ENCODE measurements around the gene NXT1.

Gene NXT1

DNA sequence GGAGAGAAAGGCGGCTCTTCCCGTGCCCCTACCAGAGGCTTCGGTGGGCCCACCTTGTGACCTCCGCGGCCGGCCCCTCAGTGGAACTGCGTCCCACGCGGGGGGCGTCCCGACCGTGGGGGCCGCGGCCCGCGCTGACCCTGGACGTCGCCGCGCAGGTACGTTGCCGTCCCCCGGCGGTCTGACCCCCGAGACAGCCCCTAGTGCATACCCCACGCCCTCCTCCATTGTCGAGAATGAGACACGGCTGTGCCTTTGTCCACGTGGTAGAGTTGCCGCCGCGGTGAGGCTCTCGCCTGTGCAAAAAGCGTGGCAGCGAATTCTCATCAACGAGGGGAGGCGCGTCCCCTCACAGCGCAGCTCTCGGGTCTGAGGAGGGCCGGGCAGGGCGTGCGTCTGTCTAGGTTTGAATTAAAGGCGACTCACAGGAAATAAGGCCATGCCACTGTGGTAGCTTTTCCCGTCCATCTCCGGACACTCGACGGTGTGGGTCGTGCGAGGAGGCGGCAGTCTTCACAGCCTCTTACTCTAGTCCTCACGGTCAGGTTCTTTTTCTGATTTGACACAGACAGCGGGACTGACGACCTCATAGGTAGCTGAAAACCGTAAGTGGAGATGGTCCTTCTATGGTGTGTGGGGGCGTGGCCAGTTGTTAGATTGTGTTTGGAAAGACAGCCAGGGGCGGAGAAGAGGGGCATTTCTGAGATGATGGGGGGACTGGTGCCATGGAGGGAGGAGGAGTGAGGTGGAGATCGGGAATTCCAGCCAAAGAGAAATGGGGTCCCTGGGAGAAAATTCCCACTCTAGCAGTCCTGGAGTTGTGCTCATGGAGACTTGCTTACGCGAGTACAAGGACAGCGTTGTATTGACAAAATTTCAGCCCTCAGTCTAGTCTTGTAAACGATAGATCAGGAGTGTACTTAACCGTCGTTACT is 580 bp downstream of the NXT1 start:
- in situ Hi-C loops (cut with HindIII; ENCODE audit: low pct_ligation_motif_present, low pct_unique_long_range_greater_than_20kb, low sequenced_read_pairs), result no loop called here
- DNase-seq, result peak; percentile 40

DNA sequence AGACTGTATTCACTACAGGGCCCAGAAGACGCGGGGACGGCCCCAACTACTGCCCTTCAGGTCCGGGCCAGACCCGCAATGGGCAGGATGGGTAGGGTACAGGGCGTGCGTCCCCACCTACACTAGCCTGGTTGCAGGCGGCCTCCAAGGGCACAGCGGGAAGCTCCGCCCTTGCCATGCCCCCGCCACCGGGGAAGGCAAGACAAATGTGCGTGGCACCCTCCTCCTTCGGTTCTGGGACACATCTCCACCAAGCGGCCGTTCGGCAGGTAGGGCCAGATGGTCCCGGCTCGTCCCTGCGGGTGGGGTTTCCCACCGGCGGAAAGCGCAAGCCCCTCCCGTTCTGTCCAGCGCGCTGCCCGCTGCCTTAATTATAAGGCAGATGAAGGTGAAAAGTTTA is 5.6 kb downstream of the NXT1 start:
- no peak for DNase-seq
- in situ Hi-C loops (cut with HindIII; ENCODE audit: low pct_ligation_motif_present, low pct_unique_long_range_greater_than_20kb, low sequenced_read_pairs), result no loop called here

DNA sequence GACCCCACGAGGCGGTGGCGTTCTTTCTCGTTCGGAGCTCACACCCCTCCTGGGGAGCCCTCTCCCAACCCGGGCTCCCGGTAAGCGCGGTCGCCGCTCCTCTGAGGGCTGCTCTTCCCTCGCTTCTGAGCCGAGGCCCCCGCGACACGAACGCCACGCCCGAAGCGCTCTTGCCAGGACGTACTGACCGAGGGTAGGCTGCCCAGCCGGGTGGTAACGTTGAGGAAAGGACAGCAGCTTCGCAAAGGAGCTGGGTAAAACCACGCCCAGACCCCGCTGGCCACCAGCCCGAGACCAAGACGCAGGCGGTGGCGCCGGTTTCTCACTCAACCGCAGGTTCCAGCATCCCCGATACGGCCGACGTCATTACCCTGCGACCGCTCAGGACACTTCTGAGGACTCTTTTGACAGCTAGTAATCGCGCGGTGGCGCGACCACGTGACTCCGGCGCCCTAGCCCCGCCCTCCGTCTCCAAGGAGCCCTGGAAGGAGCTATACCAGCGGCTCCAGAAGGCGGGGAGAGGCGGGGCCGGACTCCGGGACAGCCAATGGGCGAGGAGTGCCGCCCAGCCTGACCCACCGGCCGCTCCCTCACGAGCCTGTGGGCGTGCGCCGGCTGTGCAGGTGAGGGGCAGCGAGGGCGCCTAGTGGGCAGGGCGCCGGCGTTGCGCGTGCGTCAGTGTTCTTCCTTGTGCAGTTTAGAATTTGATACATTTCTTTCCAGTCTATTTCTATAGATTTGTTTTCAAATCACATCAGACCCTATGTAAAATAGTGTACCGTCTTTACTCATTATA is 7.4 kb downstream of the NXT1 start:
- DNase-seq, result peak; percentile 98
- in situ Hi-C loops (cut with HindIII; ENCODE audit: low pct_ligation_motif_present, low pct_unique_long_range_greater_than_20kb, low sequenced_read_pairs), result no loop called here

DNA sequence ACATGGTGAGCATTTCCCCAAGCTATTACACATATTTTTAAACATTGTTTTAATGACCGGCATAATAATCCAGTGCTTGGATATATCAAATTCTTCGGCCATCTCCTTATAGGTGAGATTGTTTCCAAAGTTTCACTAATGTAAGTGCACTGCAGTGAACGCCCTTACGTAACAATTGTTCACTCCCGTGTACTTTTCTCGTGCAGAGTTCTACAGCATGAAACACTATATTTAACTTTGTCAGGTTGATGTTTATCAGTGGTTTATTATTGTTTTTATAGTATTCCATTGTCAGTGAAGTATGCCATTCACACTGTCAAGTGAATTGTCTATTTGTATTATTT is 7.9 kb downstream of the NXT1 start:
- no peak for DNase-seq
- in situ Hi-C loops (cut with HindIII; ENCODE audit: low pct_ligation_motif_present, low pct_unique_long_range_greater_than_20kb, low sequenced_read_pairs), result no loop called here

DNA sequence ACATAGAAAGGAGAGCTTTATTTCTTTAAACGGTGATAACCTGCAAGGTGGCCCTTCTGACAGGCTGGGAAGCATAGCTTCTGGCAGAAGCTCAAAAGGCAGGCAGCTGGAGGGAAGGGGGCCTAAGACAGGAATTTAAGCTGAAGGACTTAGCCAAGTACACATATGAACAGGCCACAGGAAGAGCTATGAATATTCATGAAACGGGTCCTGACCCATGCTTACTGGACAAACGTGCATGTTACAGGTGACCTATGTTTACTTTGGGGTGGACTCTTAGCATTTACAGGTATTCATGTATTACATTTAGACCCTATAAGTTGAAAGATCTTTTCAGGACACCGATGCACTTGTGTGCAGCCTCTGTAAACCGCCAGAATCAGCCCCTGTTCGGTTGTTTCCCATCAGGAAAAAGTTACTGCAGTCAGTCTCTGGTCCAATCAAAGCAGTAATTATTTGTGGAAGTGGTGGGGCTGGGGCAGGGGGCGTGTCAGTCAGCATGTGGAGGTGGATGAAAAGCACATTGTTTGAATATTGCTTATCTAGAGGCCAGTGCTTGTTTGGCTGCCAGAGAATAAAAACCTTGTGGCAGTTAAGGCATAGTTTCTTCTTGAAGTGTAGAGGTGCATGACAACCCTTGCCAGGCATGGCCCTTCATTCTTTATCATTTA is 8.5 kb downstream of the NXT1 start:
- DNase-seq, result no peak
- in situ Hi-C loops (cut with HindIII; ENCODE audit: low pct_ligation_motif_present, low pct_unique_long_range_greater_than_20kb, low sequenced_read_pairs), result no loop called here

DNA sequence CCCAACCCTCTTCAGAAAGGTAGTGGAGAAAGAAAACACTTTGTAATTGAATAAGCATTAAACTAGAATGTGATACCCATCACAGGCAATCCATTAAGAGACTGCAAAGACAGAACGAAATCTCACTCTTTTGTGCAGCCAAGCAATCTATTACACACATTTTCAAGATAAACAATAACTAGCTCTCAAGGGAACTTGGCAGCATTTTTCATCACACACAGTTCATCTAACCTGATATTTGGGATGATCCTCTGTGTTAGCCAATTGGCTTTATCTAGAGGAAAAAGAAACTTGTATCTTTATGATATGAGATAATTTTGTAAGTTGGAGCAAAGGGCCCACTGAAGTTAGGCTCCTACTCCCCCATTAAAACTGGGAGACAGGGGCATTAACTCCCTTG is 9.9 kb downstream of the NXT1 start:
- peak; percentile 12 for DNase-seq
- in situ Hi-C loops (cut with HindIII; ENCODE audit: low pct_ligation_motif_present, low pct_unique_long_range_greater_than_20kb, low sequenced_read_pairs), result no loop called here

DNA sequence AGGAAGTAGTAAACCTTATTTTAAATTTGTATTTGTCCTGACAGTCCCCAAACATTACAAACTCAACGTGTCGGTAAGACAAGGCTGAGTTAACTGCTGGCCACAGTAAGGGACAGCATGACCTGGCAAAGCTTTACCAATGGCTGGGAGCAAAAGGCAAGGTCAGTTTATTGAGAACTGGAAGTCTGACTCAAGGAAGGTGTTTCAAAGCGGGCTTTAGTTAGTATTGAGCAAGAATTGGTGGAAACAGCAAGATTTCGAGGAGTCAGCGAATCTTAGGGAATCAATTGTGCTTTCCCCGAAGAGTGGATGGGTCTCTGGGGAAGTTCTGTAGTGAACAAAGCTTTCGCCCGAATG is 10.5 kb downstream of the NXT1 start:
- peak; percentile 25 for DNase-seq
- in situ Hi-C loops (cut with HindIII; ENCODE audit: low pct_ligation_motif_present, low pct_unique_long_range_greater_than_20kb, low sequenced_read_pairs), result no loop called here

DNA sequence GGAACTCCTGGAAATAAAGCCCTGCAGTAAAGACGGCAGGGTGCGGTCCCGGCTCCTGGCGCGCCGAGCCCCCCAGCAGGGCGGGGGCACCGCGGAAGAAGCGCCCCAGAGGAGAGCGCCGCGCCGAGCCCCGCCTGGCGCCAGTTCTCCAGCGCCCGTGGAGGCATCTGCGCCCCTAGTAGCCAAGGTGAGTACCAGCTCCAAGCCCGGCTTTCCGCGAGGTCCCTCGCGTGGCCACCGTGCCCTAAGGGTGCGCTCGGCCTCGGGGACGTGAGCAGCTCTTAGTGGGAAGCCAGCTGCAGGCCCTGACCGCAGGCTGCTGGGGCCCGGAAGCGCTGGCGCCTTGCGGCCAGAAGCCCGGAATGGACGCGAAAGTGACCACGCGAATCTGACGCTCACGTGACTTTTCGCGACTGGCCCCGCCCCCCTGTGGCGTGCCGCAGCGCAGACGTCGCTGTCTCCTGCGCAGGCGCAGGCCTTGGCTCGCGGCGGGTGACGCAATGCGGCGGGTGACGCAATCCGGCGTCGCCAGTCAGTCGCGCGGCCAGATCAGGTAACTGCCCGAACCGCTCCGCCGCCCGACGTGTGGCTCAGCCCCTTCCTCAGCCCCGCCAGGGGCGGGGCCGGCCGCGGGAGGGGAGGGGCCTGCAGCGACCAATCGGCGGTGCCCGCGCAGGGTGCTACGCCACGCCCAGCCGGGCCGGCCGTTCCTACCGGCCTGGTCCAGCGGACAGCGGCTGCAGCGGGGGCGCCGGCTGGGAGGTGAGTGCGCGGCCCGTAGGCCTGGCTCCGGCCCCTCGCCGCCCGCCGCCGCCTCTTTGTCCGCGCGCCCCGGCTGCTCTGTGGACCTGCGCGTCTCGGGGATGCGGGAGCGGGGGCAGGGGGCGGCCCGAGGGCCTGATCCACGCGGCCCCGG is 11.1 kb downstream of the NXT1 start, which contains the start of gene GZF1:
GZF1 (plus strand) TSS at position 707 of the 916 bp plus-strand sequence. CDS start 2,202 bp downstream, outside the sequence.
- peak; percentile 96 for DNase-seq
- in situ Hi-C loops (cut with HindIII; ENCODE audit: low pct_ligation_motif_present, low pct_unique_long_range_greater_than_20kb, low sequenced_read_pairs), result no loop called here

DNA sequence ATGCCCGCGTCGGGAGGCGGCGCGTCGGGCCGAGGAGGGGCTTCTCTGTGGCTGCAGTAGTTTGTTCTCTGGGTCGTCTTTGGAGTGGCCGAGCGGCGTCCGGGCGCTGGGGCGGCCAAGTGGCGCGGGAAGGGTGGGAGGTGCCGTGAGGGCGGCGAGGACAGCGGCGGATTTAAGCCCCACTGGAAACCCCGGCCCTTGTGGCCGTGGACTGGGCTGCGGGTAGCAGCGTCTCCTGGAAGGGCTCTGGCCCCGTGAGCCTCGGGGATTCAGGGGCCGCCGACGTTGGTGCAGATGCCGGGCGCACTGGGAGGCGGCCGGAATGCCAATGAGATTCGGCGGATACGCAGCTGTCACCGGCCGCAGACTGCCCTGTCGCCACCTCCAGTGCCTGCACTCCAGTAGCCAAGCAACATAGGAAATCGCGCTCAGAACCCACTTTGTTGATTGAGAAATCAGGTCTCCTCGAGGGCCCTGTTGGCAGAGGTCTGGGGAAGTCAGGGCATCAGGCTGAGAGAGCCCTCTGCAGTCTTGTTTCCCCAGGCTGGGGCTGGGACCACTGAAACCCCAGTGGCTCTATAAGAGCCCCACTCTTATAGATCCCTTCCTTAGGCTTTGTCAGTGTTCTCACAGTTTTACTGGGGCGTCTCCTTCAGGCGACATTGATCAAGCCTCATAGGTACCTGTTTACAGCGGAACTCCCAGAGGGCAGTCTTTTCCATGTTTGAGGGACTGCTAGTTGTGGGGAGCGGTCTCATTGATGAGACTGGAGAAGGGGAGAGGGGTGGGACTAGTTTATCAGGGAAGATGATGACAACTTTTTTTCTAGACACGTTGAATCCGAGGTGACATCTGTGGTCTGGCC is 12.0 kb downstream of the NXT1 start:
- in situ Hi-C loops (cut with HindIII; ENCODE audit: low pct_ligation_motif_present, low pct_unique_long_range_greater_than_20kb, low sequenced_read_pairs), result no loop called here
- peak; percentile 11 for DNase-seq

DNA sequence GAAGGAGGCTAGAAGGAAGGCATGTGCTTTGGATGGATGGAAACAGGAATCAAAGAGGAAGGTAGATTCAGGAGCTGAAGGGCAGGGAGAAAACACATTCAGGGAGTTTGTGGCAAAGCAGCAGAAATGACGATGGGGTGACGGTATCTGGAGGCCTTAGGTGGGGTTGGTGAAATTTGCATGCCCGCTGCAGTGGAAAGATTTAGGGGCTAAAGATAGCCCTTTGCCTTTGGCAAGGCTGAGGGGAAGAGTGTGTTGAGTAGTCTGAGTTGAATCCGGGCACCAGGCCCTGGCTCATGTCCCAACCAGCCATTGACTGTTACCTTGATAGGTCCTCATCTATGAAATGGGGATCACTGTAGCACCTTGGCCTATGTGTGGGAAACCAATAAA is 12.7 kb downstream of the NXT1 start:
- DNase-seq, result no peak
- in situ Hi-C loops (cut with HindIII; ENCODE audit: low pct_ligation_motif_present, low pct_unique_long_range_greater_than_20kb, low sequenced_read_pairs), result no loop called here

DNA sequence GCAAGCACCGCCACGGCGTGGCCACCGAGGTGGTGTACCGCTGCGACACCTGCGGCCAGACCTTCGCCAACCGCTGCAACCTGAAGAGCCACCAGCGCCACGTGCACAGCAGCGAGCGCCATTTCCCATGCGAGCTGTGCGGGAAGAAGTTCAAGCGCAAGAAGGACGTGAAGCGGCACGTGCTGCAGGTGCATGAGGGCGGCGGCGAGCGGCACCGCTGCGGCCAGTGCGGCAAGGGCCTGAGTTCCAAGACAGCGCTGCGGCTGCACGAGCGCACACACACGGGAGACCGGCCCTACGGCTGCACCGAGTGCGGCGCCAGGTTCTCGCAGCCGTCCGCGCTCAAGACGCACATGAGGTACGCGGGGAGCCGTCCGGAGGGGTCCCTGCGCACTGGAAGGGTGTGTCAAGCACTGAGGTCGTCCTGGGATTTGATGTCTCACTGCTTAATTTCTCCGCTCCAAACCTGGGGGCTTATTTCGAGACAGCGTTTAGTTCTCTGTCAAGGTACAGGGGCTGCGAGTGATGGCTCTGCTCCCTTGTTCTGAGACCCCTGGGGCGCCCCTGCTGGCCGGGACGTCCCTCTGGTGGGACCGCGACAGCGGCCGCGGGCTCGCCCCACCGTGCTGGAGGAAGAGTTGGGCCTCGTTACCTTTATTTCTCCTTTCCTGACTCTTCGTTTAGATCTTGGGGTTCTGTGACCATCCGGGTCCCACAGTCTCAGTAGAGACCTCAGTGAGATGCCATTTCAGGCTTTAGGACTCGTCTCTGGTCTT is 15.0 kb downstream of the NXT1 start:
- in situ Hi-C loops (cut with HindIII; ENCODE audit: low pct_ligation_motif_present, low pct_unique_long_range_greater_than_20kb, low sequenced_read_pairs), result no loop called here
- DNase-seq, result no peak

DNA sequence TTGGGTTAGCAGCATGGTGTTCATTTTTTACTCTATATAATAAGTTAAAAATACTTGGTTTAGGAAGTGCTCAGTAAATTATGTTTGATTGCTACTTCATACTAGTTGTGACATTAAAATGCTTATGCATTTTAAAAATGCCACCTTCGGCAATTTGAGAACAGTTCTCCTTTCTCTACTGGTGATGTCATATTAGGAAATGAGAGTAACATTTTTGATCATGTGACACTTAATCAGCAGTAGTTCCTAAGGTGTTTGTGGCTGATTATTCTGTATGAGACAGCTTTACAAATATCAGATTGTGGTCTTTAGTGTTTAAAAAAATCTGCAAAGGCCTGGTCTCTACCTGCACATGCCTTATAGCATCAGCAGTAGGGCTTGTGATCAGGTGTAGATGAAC is 15.8 kb downstream of the NXT1 start:
- in situ Hi-C loops (cut with HindIII; ENCODE audit: low pct_ligation_motif_present, low pct_unique_long_range_greater_than_20kb, low sequenced_read_pairs), result no loop called here

DNA sequence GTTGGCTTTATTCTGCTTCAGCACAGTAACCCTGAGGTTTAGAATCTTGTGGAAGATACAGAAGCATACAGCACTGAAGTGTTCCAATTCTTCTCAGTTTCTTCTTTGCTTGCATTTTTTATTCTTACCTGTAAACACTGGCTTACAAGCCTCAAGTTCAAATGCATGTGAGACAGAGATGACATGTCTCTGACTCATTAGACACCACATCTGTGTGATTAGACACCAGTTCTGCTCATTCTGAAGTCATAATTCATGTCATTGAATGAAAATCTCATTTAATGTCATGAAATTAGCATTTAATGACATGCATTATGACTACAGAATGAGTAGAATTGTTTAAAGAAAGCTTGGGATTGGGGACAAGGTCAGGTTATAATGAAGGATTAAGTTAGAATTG is 17.2 kb downstream of the NXT1 start:
- in situ Hi-C loops (cut with HindIII; ENCODE audit: low pct_ligation_motif_present, low pct_unique_long_range_greater_than_20kb, low sequenced_read_pairs), result no loop called here
- DNase-seq, result no peak

More for the DNA sequence above, 15.8 kb downstream of the NXT1 start:
- DNase-seq, result no peak

DNA sequence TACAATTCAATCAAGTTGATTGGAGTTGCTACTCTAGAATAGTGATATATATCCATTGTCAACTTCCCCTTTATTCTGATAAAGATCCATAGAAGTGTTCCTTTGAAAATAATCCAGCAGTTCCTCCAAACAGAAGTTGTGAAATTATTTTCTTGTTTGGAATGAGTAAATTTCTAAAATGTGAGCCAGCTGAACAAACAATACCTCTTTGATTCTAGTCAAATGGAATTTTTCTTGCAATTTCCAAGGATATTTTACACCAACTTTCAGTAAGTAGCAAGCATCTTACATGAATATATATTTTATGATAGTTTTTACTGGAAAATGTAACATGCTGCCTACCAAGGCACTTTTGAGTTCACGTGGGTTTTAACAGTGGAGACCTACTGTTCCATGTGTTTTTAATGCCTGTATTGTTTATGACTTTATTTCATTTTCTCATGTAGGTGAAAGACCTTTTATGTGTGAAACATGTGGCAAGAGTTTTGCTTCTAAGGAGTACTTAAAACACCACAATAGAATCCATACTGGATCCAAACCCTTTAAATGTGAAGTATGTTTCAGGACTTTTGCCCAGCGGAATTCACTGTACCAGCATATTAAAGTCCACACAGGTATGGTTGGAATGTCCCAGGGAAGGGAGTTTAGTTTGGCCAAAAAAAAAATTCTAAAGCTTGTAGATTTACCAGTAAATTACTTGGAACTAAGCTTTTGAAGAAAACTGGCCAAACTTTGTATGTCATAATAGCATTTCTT is 17.9 kb downstream of the NXT1 start:
- in situ Hi-C loops (cut with HindIII; ENCODE audit: low pct_ligation_motif_present, low pct_unique_long_range_greater_than_20kb, low sequenced_read_pairs), result no loop called here
- DNase-seq, result no peak

DNA sequence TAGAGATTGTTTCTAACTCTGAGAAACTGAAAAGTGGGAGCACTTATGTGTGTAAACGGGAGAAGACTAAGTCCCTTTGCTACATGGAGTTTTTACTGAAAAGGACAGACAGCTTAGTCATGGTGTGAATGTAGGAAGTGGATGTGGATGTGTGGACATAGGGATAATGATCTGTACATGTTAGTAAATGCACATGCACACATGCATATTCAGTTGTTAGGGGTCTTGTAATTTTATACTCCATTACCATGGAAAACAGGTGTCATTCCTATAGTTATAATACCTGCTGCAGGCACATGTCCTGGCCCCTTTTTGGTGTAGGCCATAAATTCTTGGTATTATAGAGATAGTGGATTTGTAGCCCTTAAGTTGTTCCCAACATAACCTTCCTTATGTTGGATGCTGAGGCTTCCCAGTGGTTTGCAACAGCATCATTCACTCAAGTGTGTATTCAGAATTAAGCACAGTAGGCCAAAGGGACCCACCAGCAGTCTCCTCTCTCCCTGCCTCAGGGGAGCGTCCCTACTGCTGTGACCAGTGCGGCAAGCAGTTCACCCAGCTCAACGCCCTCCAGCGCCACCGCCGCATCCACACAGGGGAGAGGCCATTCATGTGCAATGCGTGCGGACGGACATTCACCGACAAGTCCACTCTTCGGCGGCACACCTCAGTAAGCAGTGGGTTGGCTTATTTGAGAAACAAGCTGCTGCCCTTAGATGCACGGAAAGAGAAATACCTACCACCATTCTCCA is 18.7 kb downstream of the NXT1 start:
- in situ Hi-C loops (cut with HindIII; ENCODE audit: low pct_ligation_motif_present, low pct_unique_long_range_greater_than_20kb, low sequenced_read_pairs), result no loop called here
- no peak for DNase-seq

Data from ACHN (cell line).